HG03095 (cell line): ENCODE results near the gene OSM.
A peak's percentile ranks its signal among the peaks of the same experiment; 100 is the strongest.

Experiments used
- ATAC-seq: cut with Tn5 transposase; IDR thresholded peaks from one replicate; pipeline ENCODE4 v1.9.1; 2021; ENCODE audit warnings: moderate library complexity; ENCODE audit not compliant: unreplicated experiment

Gene OSM

GRCh38 chr22:30266445-30267381 is at the start of gene OSM:
Gene OSM, minus strand, starts transcription at chr22:30266851. Its CDS starts 52 bp downstream, at chr22:30266799.
- ATAC-seq, result no peak

GRCh38 chr22:30315962-30316576 is 49.4 kb upstream of the OSM start:
- no peak for ATAC-seq

- ATAC-seq, result no peak
These were observed 48.3 kb upstream of the OSM start for GRCh38 chr22:30314915-30315314.

GRCh38 chr22:30313527-30314363 is 47.1 kb upstream of the OSM start:
- no peak for ATAC-seq

- no peak for ATAC-seq
These were observed 45.4 kb upstream of the OSM start for GRCh38 chr22:30312053-30312452.

GRCh38 chr22:30310881-30311771 is 44.5 kb upstream of the OSM start:
- no peak for ATAC-seq

GRCh38 chr22:30309951-30310741 is 43.5 kb upstream of the OSM start:
- ATAC-seq, result no peak

- ATAC-seq, result peak; percentile 39
These were observed 42.0 kb upstream of the OSM start for GRCh38 chr22:30308518-30309230.

GRCh38 chr22:30308093-30308492 is 41.4 kb upstream of the OSM start:
- ATAC-seq, result no peak

- ATAC-seq, result no peak
These were observed 40.5 kb upstream of the OSM start for GRCh38 chr22:30307041-30307574.

GRCh38 chr22:30306627-30307011 is 40.0 kb upstream of the OSM start:
- no peak for ATAC-seq

- no peak for ATAC-seq
These were observed 39.4 kb upstream of the OSM start for GRCh38 chr22:30305906-30306626.

- peak; percentile 41 for ATAC-seq
These were observed 38.9 kb upstream of the OSM start for GRCh38 chr22:30305519-30305905.

GRCh38 chr22:30304495-30305244 is 38.0 kb upstream of the OSM start:
- no peak for ATAC-seq

GRCh38 chr22:30302810-30303138 is 36.1 kb upstream of the OSM start:
- no peak for ATAC-seq

- ATAC-seq, result no peak
These were observed 35.6 kb upstream of the OSM start for GRCh38 chr22:30301995-30302809.

GRCh38 chr22:30299322-30299721 is 32.7 kb upstream of the OSM start:
- no peak for ATAC-seq
